SW 1271 (cell line): ENCODE measurements around the gene POFUT2.

ENCODE experiments used
- DNase-seq, 2 experiments: peaks; one replicate each; lab custom pipeline; 2025; lab: John Stamatoyannopoulos, UW

POFUT2 gene

GRCh38 chr21:45262041-45262581, 25.6 kb downstream of the POFUT2 start:
- no peak for DNase-seq

GRCh38 chr21:45261093-45261492, 26.6 kb downstream of the POFUT2 start:
- DNase-seq = no peak

GRCh38 chr21:45260191-45260825, 27.4 kb downstream of the POFUT2 start:
- no peak for DNase-seq

- no peak for DNase-seq
Observed at GRCh38 chr21:45259206-45259840, 28.4 kb downstream of the POFUT2 start.

GRCh38 chr21:45258466-45258865, 29.2 kb downstream of the POFUT2 start:
- no peak for DNase-seq

- no peak for DNase-seq
Observed at GRCh38 chr21:45257673-45258341, 29.9 kb downstream of the POFUT2 start.

- DNase-seq = no peak
Observed at GRCh38 chr21:45256912-45257672, 30.6 kb downstream of the POFUT2 start.

GRCh38 chr21:45256021-45256911, 31.4 kb downstream of the POFUT2 start:
- DNase-seq = no peak

GRCh38 chr21:45255381-45256020, 32.2 kb downstream of the POFUT2 start:
- DNase-seq = no peak

- DNase-seq = no peak
Observed at GRCh38 chr21:45254460-45254930, 33.2 kb downstream of the POFUT2 start.

- DNase-seq = no peak
Observed at GRCh38 chr21:45253633-45254459, 33.8 kb downstream of the POFUT2 start.

GRCh38 chr21:45253180-45253579, 34.5 kb downstream of the POFUT2 start:
- no peak for DNase-seq

- no peak for DNase-seq
Observed at GRCh38 chr21:45252448-45252925, 35.2 kb downstream of the POFUT2 start.

- no peak for DNase-seq
Observed at GRCh38 chr21:45251635-45252447, 35.9 kb downstream of the POFUT2 start.

- DNase-seq = no peak
Observed at GRCh38 chr21:45250914-45251634, 36.6 kb downstream of the POFUT2 start.

- DNase-seq = no peak
Observed at GRCh38 chr21:45250272-45250671, 37.4 kb downstream of the POFUT2 start.

GRCh38 chr21:45249626-45250025, 38.1 kb downstream of the POFUT2 start:
- DNase-seq = no peak

GRCh38 chr21:45248893-45249381, 38.8 kb downstream of the POFUT2 start:
- no peak for DNase-seq
